ENCODE results near the gene SLAMF6. TPM values are rescaled to one million over a fixed set of nuclear protein-coding genes. Genes with fewer than 3 reads are reported as not detected.

SLAMF6 gene
- total and polyA plus RNA-seq, 10 of the 15 experiments (the other 5 are each of a cell fraction or from before 2014, with no cell fraction given): 20.5 to 89.6 (median 36.5) TPM

GRCh38 chr1:160481979-160482596 is 41.0 kb downstream of the SLAMF6 start:
- no peak overlapping the region for H3K9ac ChIP-seq (ENCODE audit: control insufficient read depth, insufficient read depth, low read length)
- no peak for DNase-seq (ENCODE audit: low read depth, low spot score)
- H3K9me3 ChIP-seq (replicated peaks; ENCODE audit: control insufficient read depth, insufficient read depth, low read length): peaks cover 5% of the 10 kb centered on the region; the same call in 1 of the 3 replicates
- intact Hi-C loops (cut with micrococcal nuclease; ENCODE audit: unreplicated experiment) (no loop called here), in situ Hi-C loops (cut with MboI) (no loop called here)
- no peaks in the 10 kb centered on the region for H3K79me2 ChIP-seq (ENCODE audit: control insufficient read depth, insufficient read depth, low read length)
- CTCF ChIA-PET: interaction anchor here (1.0 to 1.3 kb wide), 3 partner anchors 16 to 106 kb away, joined by 3 read pairs; no protein-coding TSS in a partner anchor
- no peaks in the 10 kb centered on the region for H3K4me1 ChIP-seq (ENCODE audit: control insufficient read depth, insufficient read depth, low read length)
- ATAC-seq: no peak; the same call in 1 of the 3 replicates
- no peak for FAIRE-seq
- BruUV-seq (replicated peaks): no TSS peak
- H4K20me1 ChIP-seq (ENCODE audit: control insufficient read depth, insufficient read depth): no peaks in the 10 kb centered on the region
- no peak overlapping the region for H3K27ac ChIP-seq (ENCODE audit: control insufficient read depth, insufficient read depth)
- H3K4me3 ChIP-seq: no peak overlapping the region
- SMC1A ChIA-PET (ENCODE audit: uncharacterized antibody, unreplicated experiment): interaction anchor here (0.7 to 2.9 kb wide), 12 partner anchors 9 to 127 kb away, joined by 3 to 9 read pairs (median 4); no protein-coding TSS in a partner anchor
- no peak overlapping the region for H2AFZ ChIP-seq (ENCODE audit: control insufficient read depth, low read depth, low read length)
- H3K4me2 ChIP-seq (ENCODE audit: control insufficient read depth, insufficient read depth): no peak overlapping the region
- RAD21 ChIA-PET (ENCODE audit: unreplicated experiment): interaction anchor here (0.7 to 4.5 kb wide), 4 partner anchors 12 to 52 kb away, joined by 3 to 25 read pairs (median 3); no protein-coding TSS in a partner anchor
- 48% methylated on average over 1 of the region's 1 CpG for WGBS (ENCODE audit: insufficient coverage, insufficient replicate concordance, low lambda C conversion rate, missing lambda C conversion rate)
- no peaks in the 10 kb centered on the region for H3K27me3 ChIP-seq (replicated peaks in 1 of 2; ENCODE audit: control insufficient read depth in 2 of 2, insufficient read depth in 2 of 2, low read length in 1 of 2)
- POLR2A ChIA-PET: interaction anchor here (1.0 kb wide), 1 partner anchor 28 kb away, joined by 3 read pairs; no protein-coding TSS in a partner anchor
- H3K36me3 ChIP-seq (ENCODE audit: control insufficient read depth in 2 of 2, insufficient read depth in 2 of 2, low read length in 1 of 2): peaks cover 2 to 13% of the 10 kb centered on the region in 2 experiments; a peak in 3 of 4 replicates
- no peak for TF ChIP-seq MTA2 (IDR thresholded peaks at IDR 0.05; ENCODE audit: low read depth)
- no peak for TF ChIP-seq RB1 (IDR thresholded peaks at IDR 0.05; ENCODE audit: borderline replicate concordance)
- TF ChIP-seq BCL3 (IDR thresholded peaks at IDR 0.05; ENCODE audit: borderline replicate concordance, insufficient read depth, low read depth, low read length, poor library complexity, severe bottlenecking): no peak
- no peak for TF ChIP-seq ZBTB11 (CRISPR knock-in tag; IDR thresholded peaks at IDR 0.05)
- TF ChIP-seq ATF2 (IDR thresholded peaks at IDR 0.05; ENCODE audit: low read length): no peak
- no peak for TF ChIP-seq ZBTB40 (IDR thresholded peaks at IDR 0.05; ENCODE audit: borderline replicate concordance)
- no peak for TF ChIP-seq EZH2 (IDR thresholded peaks at IDR 0.05; ENCODE audit: borderline replicate concordance, control insufficient read depth, low read depth, low read length)
- TF ChIP-seq NFYB (IDR thresholded peaks at IDR 0.05; ENCODE audit: insufficient read depth, low read depth, low read length): no peak
- no peak for TF ChIP-seq MYC (IDR thresholded peaks at IDR 0.05; ENCODE audit: insufficient read depth, insufficient read length, insufficient replicate concordance, low read length, severe bottlenecking)
- no peak for TF ChIP-seq FOS (IDR thresholded peaks at IDR 0.05; ENCODE audit: borderline replicate concordance, extremely low read depth, insufficient read length)
- TF ChIP-seq KDM1A (IDR thresholded peaks at IDR 0.05; ENCODE audit: borderline replicate concordance): no peak
